Testis (tissue), 2 donors: ENCODE results near the gene PCDHA1.

Experiments used
- POLR2A ChIP-seq: fragments of 450-650 bp; IDR thresholded peaks from one replicate; pipeline ENCODE4 v1.6.1; 2017; ENCODE audit warnings: antibody characterized with exemption, mild to moderate bottlenecking, moderate library complexity
- TF ChIP-seq, protein P1 (sequence below), 3 experiments: fragments of 450-650 bp in 2 of 3; fragments of 200-600 bp in 1 of 3; sonication (generic) in 1 of 3; IDR thresholded peaks; one replicate each; pipeline ENCODE4 v1.5.1; 2016 to 2019; ENCODE audit warnings: antibody characterized with exemption in 3 of 3, mild to moderate bottlenecking in 2 of 3, moderate library complexity in 1 of 3

DNA sequence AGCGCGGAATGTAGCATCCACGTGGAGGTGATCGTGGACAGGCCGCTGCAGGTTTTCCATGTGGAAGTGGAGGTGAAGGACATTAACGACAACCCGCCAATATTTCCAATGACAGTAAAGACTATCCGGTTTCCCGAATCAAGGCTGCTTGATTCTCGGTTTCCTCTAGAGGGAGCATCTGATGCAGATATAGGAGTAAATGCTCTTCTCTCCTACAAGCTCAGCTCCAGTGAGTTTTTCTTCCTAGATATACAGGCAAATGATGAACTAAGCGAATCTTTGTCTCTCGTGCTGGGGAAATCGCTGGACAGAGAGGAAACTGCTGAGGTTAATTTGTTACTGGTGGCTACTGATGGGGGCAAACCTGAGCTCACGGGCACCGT, 9.3 kb downstream of the PCDHA1 start:
- TF ChIP-seq POLR2A = no peak
- TF ChIP-seq, protein P1, sequence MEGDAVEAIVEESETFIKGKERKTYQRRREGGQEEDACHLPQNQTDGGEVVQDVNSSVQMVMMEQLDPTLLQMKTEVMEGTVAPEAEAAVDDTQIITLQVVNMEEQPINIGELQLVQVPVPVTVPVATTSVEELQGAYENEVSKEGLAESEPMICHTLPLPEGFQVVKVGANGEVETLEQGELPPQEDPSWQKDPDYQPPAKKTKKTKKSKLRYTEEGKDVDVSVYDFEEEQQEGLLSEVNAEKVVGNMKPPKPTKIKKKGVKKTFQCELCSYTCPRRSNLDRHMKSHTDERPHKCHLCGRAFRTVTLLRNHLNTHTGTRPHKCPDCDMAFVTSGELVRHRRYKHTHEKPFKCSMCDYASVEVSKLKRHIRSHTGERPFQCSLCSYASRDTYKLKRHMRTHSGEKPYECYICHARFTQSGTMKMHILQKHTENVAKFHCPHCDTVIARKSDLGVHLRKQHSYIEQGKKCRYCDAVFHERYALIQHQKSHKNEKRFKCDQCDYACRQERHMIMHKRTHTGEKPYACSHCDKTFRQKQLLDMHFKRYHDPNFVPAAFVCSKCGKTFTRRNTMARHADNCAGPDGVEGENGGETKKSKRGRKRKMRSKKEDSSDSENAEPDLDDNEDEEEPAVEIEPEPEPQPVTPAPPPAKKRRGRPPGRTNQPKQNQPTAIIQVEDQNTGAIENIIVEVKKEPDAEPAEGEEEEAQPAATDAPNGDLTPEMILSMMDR (IDR thresholded peaks at IDR 0.05) = no peak
